Stimulated activated CD4-positive, alpha-beta T cell treated with anti-CD3 and anti-CD28 coated beads, Interleukin-2, amount 100 ng/mL, for 48 hours (primary cell): ENCODE data around the gene EML6.
"Not testable (repeated sequence)": the region's sequence is repeated elsewhere in the genome, so short reads cannot be mapped to it uniquely, and the experiment has no call there.

ENCODE experiments used
- DNase-seq, 2 donors: peaks; one replicate each; pipeline ENCODE4 v3.0.0-alpha.2; 2020

The EML6 gene

DNA sequence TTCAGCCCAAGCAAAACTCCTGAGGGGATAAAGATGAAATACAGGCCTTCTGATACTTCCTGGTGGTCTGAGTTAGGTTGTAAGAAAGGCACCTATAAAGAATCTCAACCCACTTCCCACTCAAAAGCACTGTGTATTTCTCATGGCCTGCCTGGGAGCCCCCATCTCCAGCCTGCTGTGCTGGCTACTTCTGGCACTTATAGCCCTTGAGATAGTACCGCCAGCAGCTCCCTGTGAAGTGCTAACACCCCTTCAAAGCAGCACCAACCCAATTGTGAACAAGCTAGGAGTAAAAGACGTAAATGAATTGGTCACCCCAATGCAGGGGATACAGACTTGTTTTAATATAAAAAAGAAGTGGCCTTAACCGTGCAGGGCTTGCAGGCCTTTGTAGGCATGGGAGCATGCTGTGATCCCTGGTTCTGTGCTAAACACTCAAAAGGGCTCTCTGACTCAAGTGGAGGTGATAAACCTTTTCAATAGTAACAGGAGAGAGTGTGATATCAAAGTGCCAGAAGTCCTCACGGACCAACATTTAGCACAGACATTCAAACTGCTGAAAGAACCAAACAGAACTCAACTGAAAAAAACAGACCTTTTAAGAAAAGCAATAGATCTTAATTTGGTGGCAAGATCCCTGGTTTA lies 246.0 kb downstream of the EML6 start:
- DNase-seq = no peak

DNA sequence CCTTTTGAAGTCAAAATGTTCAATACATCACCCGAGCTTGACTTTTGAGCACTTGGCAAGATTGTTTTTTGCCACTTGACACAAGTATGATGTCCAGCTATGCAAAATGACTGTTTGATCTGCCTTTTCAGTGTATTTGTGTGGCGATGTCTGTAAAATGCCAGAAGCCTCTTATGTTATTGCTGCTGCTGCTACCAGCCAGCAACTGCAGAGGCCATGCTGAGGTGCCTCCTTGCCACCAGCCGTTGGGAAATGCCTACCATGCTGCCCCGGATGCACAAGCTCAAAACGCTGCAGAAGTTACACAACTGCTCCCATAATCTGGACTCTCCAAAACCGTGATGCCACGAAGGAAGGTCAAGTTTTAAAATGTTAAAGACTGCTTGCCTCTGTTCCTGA lies 246.5 kb downstream of the EML6 start:
- DNase-seq = no peak

DNA sequence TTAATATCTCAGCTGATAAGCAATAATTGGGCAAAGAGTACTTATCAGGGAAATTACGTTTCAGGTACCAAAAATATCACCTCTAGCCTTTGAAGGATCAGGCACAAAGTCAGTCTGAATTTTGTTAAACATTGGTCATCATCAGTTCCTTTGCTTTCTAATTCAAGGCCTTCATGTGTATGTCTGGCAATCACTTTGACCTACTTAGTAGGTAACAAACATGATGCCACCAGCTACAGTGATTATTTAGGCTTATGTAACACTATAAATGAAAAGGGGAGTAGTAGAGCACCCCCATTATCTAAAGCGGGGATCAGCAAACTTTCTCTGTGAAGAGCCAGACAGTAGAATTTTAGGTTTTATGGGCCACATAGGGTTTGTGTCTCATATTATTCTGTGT lies 251.7 kb downstream of the EML6 start:
- DNase-seq = no peak

DNA sequence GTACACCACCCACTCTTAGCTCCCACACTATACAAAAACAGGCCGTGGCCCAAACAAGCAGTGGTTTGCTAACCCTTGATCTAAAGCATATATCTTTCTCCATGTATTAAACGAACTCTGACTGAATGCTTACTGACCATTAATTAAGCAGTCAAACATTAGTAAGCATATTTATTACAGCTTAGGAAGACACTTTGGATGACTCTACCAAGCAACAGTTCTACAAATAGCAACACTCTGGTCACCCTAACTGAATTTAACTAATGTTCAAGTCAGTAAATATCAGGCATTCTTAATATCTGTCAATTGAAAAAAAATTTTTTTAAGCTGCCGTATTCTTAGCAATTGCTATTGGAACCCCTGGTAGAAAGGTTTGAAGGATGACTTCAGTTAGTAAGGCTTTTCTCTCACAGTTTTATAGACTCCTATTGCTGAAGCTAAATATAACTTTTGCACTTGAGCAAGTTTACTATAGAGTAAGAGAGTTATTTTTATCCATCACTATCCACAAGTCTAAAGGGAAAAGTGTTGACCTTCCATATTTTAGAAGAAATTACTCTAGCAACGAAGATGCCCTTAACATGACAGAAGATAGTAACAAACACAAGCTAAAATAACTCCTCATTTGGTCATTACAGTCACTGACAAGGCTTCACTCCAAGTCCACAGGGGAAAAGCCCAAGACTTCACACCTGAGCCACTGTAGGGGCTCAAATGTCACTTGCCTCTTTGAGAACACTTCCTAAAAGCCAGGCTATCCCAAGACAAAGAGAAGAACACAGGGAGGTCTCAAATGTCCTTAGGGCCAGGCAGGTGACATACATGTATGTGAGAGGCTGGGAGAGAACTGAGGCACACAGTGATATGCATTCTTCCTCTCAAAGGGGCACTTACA lies 252.4 kb downstream of the EML6 start:
- no peak for DNase-seq

DNA sequence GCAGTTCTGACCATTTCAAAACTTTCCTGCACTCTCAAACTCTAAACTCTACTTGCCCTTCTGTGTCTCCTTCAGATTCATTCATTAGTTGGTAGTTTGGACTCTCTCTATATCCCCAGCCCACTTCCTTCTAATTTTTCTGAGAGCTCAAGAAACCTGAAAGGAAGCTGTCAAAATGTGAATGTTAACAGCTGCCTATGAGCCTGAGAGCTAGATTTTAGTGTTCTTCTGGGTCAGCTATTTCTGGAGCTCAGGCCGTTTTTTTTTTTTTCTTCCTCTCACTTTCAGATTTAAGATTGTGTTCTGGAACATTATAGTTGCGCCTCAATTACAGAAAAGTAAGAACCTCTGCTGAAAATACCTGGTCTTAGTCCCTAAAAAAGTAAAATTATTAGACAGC lies 253.7 kb downstream of the EML6 start:
- DNase-seq = no peak

DNA sequence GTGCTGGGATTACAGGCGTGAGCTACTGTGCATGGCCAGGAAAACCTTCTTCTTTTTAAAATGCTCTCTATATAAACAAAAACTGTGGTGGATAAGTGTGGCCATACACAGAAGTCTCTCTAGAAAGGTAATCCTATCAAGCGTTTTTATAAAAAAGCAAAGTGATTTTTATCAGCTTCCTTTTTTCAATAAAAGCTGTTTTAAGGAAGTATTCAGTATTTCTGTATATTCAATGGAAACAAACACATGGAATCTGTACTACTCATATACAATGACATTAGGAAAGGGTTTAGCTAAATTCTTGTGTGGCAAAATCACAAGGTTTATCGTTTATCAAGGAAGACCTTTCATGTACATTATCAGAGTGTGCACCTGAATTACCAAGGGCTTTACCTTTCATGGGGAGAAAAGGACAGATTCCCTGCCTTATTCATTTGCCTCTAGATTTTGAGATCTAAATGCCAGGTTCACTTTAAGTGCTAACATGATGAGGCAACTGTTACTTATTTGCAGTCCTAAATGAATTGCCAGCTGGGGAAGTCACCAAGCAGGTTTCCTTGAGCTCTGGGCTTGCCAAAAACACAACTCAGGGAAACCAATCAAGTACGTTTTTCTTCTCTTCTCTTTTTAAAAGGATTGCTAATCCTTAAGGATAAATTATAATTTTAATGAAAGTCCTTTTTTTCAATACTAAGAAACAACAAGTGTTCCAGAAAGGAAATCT lies 256.0 kb downstream of the EML6 start:
- no peak for DNase-seq

DNA sequence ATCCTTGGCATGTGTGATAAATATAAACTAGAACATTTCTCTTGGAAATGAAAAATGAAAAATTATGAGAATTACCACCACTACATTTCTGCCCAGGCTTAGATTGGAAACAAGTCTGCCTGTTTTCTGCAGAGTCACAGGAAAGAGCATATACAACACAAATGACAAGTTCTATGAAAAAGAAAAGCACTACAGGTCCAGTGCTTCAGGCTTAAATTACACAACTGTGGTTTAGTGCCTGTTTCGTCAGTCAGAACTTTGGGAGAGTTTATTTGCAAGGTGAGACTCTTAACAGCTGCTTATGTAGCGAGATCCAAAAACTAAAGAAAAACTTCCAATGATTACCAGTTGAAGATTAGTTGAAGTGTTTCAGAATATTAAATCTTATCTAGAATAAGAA lies 257.9 kb downstream of the EML6 start:
- DNase-seq = no peak

DNA sequence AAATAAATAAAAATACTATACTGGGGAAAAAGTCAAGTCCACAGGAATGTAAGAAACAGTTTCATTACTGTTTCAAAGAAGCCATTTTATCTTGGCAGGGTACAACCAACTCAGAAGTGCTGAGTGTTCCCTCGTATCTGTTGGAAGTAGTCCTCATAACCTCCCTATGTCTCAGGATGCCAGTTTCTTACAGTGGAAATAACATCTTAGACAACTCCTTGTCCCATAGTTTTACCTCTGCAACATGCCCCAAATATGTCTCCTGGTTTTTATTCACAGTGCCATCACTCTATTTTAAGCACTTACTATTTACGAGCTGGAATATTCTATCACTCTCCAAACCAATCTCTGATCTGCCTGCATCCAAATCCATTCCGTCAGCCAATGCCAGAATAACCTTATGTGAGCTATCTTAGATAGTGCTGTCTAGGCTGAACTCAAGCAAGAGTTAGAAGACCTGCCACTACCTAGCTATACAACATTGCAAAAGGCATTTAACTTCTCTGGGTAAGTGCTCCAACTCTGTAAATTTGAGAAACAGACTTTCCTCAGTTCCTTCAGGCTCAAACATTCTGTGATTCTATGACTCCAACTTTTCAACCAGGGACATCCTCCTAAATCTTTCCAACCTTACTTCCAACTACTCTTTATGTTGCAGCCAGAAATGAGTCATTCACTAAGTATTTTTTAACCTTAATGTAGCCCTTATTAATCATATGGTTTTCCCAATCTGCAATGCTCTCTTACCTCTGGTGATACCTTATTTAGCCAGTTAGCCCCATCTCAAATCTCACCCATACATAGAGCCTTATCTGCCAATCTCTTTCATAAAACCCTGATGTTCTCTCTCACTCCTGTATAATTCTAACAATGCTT lies 260.1 kb downstream of the EML6 start:
- no peak for DNase-seq

DNA sequence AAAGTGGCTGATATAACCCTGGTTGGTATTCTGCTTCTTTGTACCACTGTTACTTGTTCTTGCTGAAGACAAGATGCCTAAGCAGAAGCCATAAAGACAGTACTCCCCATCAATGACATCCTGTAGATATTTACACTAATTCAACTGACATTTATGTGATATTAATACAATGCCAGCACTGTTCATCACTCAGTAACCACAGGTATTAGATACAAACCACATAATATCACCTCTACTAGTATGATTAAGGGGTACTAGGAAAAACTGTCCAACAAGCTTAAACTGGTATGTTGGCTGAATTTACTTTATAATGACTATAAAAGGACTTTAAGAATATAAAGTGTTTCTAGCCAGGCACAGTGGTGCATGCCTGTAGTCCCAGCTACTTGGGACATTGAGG lies 261.0 kb downstream of the EML6 start:
- DNase-seq = no peak

DNA sequence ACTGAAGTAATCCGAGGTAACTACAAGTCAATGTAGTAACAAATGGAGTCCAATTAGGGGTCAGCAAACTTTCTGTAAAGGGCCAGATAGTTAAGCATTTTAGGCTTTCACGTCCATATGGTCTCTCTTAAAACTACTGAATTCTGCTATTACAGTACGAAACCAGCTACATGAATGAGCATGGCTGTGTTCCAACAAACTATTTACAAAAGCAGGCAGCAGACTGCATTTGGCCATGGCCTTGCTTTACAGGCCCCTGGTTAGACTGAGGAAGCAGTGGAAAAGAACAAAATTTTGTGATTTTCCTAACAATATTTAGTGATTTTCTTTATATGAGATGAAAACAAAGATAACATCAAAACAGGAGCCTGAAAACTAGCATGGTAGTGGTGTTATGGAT lies 262.8 kb downstream of the EML6 start:
- DNase-seq = no peak

DNA sequence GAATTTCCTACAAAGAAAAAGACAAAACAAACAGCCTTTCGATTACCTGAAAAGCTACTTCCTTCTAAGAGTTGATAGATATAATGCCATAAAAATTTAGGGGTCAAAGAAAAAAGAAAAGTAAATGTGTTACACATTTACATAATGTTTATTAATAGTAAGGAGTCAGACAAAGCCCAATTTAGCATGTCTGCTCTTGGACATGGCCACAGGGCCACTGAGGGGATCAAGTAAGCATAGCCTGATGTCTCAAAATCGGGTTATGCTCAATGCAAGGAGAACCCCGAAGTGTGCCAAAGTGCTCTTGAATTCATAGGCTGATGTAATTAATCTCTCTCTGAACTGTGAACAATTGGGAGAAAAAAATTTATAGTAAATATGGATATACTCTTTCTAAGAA lies 265.1 kb downstream of the EML6 start:
- DNase-seq = no peak

DNA sequence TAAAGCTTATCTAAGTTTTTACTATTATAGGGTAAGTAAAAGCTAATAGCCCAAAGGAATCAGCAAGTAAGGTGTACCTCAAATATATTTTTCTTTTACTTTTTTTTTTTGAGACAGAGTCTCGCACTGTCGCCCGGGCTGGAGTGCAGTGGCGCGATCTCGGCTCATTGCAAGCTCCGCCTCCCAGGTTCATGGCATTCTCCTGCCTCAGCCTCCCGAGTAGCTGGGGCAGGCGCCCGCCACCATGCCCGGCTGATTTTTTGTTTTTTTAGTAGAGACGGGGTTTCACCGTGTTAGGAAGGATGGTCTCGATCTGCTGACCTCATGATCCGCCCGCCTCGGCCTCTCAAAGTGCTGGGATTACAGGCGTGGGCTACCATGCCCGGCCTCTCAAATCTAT lies 267.2 kb downstream of the EML6 start:
- DNase-seq = not testable (repeated sequence)

DNA sequence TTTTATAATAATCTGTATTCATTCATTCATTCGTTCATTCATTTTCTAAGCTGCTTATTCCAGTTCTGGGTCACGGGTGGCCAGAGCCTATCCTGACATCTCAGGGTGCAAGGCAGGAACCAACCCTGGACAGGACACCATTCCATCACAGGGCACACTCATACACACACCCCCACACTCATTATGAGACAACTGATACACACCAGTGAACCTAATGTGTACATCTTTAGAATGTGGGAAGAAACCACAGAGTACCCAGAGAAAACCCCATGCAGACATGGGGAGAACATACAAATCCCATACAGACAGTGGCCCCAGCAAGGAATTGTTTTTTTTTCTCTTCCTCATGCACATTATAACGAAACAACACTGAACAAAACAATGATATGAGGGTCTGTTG lies 272.1 kb downstream of the EML6 start:
- DNase-seq = no peak

DNA sequence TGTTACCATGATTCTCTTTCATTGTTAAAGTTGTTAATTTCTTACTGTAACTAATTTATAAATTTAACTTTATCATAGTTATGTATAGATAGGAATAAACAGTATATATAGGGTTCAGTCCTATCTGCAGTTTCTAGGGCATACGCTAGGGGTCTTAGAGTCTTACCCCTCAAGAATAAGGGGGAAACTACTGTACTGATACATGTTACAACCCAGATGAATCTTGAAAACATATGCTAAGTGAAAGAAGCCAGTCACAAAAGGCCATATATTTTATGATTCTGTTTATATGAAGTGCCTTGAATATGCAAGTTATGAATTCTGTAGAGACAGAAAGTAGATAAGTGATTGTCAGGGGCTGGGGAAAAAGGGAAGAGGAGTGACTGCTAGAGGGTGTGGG lies 274.4 kb downstream of the EML6 start:
- no peak for DNase-seq

DNA sequence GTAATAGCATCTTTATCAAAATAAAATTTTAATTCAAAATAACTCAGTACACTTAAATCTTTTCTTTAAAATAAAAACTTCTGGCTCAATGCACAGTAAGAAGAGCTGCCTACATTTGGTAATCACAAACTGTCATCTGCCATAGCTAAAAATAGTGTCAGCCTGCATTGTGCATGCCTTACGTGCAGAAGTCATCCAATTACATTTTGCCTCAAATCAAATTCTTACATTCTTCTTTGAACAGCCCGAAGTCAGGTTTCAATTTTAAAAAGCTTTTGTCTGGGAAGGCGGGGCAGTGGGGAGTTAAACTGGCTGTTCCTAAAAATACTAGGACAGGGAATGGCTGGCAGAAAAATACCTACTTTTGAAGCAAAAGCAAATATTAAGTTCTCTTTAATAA lies 275.7 kb downstream of the EML6 start:
- DNase-seq = no peak

DNA sequence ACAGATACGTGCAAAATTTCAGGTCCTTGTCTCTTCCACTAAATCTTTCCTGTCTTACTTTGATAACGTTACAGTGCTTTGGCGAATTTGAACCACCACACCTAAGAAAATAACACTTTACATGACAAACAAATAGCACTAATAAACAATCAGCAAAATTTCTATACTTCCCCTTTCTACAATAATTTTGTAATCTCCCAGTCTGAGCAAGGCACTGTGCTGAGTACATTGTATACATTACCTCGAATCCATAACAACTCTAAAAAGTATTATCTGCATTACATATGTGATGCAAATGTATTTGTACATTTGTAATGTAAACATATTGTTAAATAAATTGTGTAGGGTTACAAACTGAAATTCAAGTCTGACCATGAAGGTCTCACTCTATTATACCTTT lies 276.9 kb downstream of the EML6 start:
- no peak for DNase-seq

DNA sequence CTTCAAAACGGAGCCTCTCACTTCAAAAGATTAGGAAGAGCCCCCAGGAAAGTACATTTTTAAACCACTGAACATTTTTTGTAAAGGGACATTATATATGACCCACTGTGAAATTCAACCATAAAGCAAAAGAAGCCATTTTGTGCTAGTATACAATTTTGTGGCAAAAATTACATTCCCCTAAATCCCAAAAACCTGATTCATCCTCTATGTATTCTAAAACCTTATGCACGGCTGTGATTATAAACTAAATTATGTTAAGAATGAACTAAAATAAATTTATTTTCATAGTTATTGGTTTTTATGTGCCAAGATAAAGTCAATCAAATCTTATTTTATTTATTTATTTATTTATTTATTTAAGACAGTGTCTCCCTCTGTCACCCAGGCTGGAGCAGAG lies 278.3 kb downstream of the EML6 start:
- no peak for DNase-seq

DNA sequence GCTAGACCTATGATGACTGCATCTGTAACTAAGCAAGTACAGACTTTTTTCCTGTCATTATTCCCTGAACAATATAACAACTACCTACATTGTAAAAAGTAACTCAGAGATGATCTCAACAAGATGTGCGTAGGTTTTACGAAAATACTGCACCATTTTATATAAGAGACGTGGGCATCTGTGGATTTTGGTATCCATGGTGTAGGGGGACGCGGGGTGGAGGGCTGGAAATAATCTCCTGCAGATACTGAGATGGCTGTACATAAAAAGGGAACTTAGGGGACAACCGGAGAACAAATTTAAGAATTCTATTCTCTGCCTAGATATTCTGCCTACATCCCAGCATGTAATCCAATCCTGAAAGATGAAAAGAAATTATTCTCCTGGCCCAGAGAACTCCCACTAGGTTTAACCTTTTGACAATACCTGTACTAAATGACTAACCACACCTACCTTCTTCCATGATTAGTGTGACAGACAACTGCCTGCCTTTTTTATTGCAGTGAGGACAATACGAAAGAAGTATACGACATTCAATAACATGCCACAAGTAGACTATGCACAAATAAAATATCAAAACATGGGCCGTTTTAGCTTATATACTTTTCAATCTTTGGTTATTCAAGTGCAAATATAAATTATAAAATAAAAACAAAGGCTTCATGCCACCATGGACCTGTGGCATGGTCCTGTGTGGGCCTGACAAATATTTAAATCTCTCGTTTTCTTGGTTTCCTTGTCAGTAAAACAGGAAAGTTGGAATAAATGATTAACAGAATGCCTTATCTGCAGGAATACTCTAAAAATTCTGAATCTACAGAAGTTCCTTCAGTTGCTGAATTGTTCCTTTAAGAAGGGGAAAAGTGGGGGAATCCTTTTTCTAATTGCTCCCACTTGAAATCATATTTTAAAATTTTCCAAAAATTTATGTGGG lies 280.5 kb downstream of the EML6 start:
- DNase-seq = no peak

DNA sequence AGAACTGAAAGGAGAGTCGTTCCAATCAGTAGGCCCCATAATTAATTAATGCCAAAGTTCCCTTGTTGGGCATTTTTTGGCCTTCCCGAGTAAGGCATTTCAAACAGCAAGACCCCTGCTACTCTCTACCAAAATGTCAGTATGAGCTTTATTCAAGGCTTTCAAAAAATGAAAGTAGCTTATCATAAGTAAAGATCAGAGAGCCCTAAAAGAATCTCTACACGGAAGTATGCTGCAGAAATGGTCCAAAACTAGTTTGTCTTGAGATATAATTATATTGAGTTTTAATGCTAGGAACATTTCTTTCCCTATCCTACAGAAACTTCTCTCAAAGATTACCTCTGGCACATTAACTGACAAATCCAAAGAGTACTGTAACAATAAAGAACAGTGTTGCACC lies 282.8 kb downstream of the EML6 start:
- no peak for DNase-seq

DNA sequence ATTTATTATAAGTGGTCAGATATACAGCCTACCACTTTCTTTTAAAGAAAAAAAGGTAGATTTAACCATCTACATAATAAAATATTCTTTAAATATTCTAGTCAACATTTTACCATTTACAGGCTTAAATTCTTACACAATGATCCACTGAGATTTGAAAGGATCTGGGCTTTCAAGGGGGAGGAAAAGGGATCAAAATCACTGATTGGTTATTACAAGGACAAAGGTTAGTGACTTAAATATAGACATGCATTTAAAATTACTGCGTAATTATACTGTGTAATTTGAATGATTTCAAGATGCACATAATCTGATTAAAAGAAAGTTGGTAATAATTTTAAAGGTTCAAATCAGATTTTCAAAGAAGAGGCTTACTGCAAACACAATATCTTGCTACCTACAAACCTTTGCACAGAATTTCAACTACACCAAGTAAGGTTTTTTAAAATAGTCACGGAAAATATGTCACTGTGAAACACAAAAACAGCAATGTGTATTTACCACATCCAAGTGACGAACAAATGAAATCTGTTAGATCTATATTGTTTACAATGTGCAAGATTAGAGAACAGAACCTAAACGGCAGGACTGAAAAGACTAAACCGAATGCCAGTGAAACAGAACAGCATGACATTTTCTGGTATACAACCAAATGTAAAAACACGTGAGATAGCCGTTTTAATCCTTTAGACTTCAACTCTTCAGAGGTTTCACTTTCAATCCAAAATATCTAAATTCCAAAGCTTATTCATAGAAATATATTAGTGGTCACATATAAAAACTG lies 286.0 kb downstream of the EML6 start:
- DNase-seq = no peak

DNA sequence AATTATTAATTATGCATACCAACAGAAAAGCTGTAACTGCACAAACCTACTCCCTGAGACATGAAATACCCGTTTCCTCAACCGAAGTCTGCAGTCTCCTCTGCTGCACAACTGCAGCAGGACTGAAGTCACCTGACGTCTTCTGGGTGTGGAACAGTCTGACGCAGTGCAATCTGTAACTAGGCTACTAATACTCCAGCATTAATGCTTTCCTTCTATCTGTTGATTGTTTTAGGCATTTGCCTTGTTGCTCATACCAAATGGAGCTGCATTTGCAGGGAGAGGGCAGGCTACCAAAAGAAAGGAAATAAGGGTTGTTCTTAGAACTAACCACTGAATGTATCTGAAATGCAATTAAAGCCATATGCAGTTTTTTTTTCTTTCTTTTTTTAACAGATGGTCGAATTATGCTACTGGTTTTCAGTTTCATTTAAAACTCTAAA lies 286.7 kb downstream of the EML6 start:
- DNase-seq = no peak
